Right cardiac atrium (tissue), 5 donors: ENCODE measurements around the gene MCOLN1. TPM values are rescaled to one million over a fixed set of nuclear protein-coding genes. Genes with fewer than 3 reads are reported as not detected.
A peak's percentile ranks its signal among the peaks of the same experiment; 100 is the strongest.

Source experiments
- ATAC-seq, 2 donors: fragments of 200-7000 bp; cut with Tn5 transposase; one replicate each; pipeline versions ENCODE4 v1.8.0 to v1.9.1; 2020; ENCODE audit warnings: moderate library complexity in 2 of 2, mild to moderate bottlenecking in 1 of 2
- DNase-seq, 3 donors: peaks; one replicate each; pipeline ENCODE4 v3.0.0-alpha.2; 2020
- H3K27ac ChIP-seq: one replicate; pipeline ENCODE4 v1.5.1; 2013; ENCODE audit warnings: mild to moderate bottlenecking, low read length, control low read depth, moderate library complexity
- H3K27me3 ChIP-seq: one replicate; pipeline ENCODE4 v1.6.1; 2013; ENCODE audit not compliant: control insufficient read depth, insufficient read depth
- H3K4me1 ChIP-seq: one replicate; pipeline ENCODE4 v1.6.1; 2013; ENCODE audit warnings: low read length; ENCODE audit not compliant: control insufficient read depth, insufficient read depth
- H3K4me3 ChIP-seq: one replicate; pipeline ENCODE4 v1.5.1; 2013; ENCODE audit warnings: low read length, control low read depth
- H3K9me3 ChIP-seq: one replicate; pipeline ENCODE4 v1.6.1; 2013; ENCODE audit warnings: low read length; ENCODE audit not compliant: control insufficient read depth
- WGBS: extraction: QIAGEN DNeasy Blood & Tissue Kit; methylation state at CpG from one replicate; pipeline ENCODE4 v1.1.7; 2013; 5-methylcytosine and 5-hydroxymethylcytosine counted together
- intact Hi-C, 4 donors: fragments of 100-400 bp; cut with DNase I; formaldehyde crosslinking; loops; one replicate each; pipeline versions ENCODE4 v1.11.0 to v1.14.0; 2022 to 2023
- polyA plus RNA-seq: library from polyadenylated mRNA; stranded (reverse); fragments of 200-250 nt; gene quantifications from one replicate; pipeline ENCODE4 v1.2.3, GENCODE V29; 2013
- total RNA-seq, 4 donors: library from RNA; stranded (reverse); fragmentation: NEBNext Ultra II Directional; extraction: Animal tissue kit (Norgen Biotek cat#: 25700); gene quantifications; one replicate each; pipeline ENCODE4 v1.2.1, GENCODE V29; 2021
- donor health status: healthy with polysubstance abuse.
- donor health status: DM: no; HTN: yes; CAD: no.
- donor health status: DM: no; HTN: no; CAD: no.
- donor health status: DM: no; HTN: yes; CAD: no; lungs with severe emphysema.
- donor health status: DM: yes; HTN: yes; CAD: no.

Gene MCOLN1
- total and polyA plus RNA-seq, 5 donors = 19.5 to 24.4 (median 21.3) TPM

- 34% methylated on average over 37 of the region's 37 CpGs for WGBS
- DNase-seq = peak; percentile 74 to 87 (median 77)
These were observed 39.6 kb upstream of the MCOLN1 start for GRCh38 chr19:7482584-7483439.

GRCh38 chr19:7483720-7484201 is 38.7 kb upstream of the MCOLN1 start:
- intact Hi-C loops = no loop called here
- H3K27me3 ChIP-seq = no peaks in the 10 kb centered on the region
- 79% methylated on average over 17 of the region's 17 CpGs for WGBS
- H3K27ac ChIP-seq = no peak overlapping the region
- DNase-seq (peak in 1 of 3 donors; percentile 30), ATAC-seq (peak in 1 of 2 donors; percentile 9)
- peaks cover 2% of the 10 kb centered on the region for H3K4me1 ChIP-seq
- H3K9me3 ChIP-seq = no peaks in the 10 kb centered on the region
- no peak overlapping the region for H3K4me3 ChIP-seq

More at GRCh38 chr19:7482584-7483439, 39.6 kb upstream of the MCOLN1 start:
- ATAC-seq = peak; percentile 49 to 73
- H3K9me3 ChIP-seq = no peaks in the 10 kb centered on the region
- intact Hi-C loops = no loop called here
- H3K4me1 ChIP-seq = peaks cover 2% of the 10 kb centered on the region
- no peak overlapping the region for H3K4me3 ChIP-seq
- H3K27ac ChIP-seq = no peak overlapping the region
- H3K27me3 ChIP-seq = no peaks in the 10 kb centered on the region

GRCh38 chr19:7486923-7487322 is 35.5 kb upstream of the MCOLN1 start:
- intact Hi-C loops = no loop called here
- Histone ChIP-seq H3K4me3 (no peak overlapping the region), H3K27ac (no peak overlapping the region), H3K4me1 (peaks cover 2% of the 10 kb centered on the region), H3K27me3 (no peaks in the 10 kb centered on the region), H3K9me3 (no peaks in the 10 kb centered on the region)
- no peak for DNase-seq
- WGBS = 70% methylated on average over 2 of the region's 2 CpGs
- no peak for ATAC-seq

- ATAC-seq = peak; percentile 96 to 98
- DNase-seq = peak; percentile 93 to 98 (median 98)
- Histone ChIP-seq H3K27ac (peak within 1 kb of the TSS; percentile 78), H3K9me3 (no peaks in the 10 kb centered on the region), H3K27me3 (no peaks in the 10 kb centered on the region), H3K4me3 (peak within 1 kb of the TSS; percentile 64), H3K4me1 (no peaks in the 10 kb centered on the region)
- intact Hi-C loops = no loop called here
- under 1% methylated on average over 49 of the region's 49 CpGs for WGBS
These were observed 33.6 kb upstream of the MCOLN1 start, which contains the start of gene PEX11G for GRCh38 chr19:7488736-7489353. Gene PEX11G (minus strand): TSS chr19:7489035. CDS start chr19:7489010, 25 bp downstream.

- Histone ChIP-seq H3K9me3 (no peaks in the 10 kb centered on the region), H3K27me3 (no peaks in the 10 kb centered on the region), H3K4me1 (peaks cover 2% of the 10 kb centered on the region), H3K4me3 (no peak overlapping the region), H3K27ac (no peak overlapping the region)
- 80% methylated on average over 11 of the region's 11 CpGs for WGBS
- ATAC-seq (no peak), DNase-seq (no peak)
- intact Hi-C loops = no loop called here
These were observed 32.8 kb upstream of the MCOLN1 start for GRCh38 chr19:7489609-7490044.

- Histone ChIP-seq H3K9me3 (no peaks in the 10 kb centered on the region), H3K27ac (no peak overlapping the region), H3K27me3 (no peaks in the 10 kb centered on the region), H3K4me3 (no peak overlapping the region), H3K4me1 (peaks cover 2% of the 10 kb centered on the region)
- DNase-seq (no peak), ATAC-seq (no peak)
- WGBS = 60% methylated on average over 4 of the region's 4 CpGs
- intact Hi-C loops = no loop called here
These were observed 30.3 kb upstream of the MCOLN1 start for GRCh38 chr19:7492142-7492541.

- 66% methylated on average over 11 of the region's 11 CpGs for WGBS
- Histone ChIP-seq H3K27me3 (no peaks in the 10 kb centered on the region), H3K27ac (no peak overlapping the region), H3K4me1 (peaks cover 2% of the 10 kb centered on the region), H3K4me3 (no peak overlapping the region), H3K9me3 (no peaks in the 10 kb centered on the region)
- intact Hi-C loops = no loop called here
- no peak for ATAC-seq
- DNase-seq = no peak
These were observed 29.9 kb upstream of the MCOLN1 start for GRCh38 chr19:7492558-7492957.

- intact Hi-C loops = no loop called here
- Histone ChIP-seq H3K9me3 (no peaks in the 10 kb centered on the region), H3K4me3 (no peak overlapping the region), H3K4me1 (peaks cover 2% of the 10 kb centered on the region), H3K27ac (peak overlapping the region; percentile 90), H3K27me3 (no peaks in the 10 kb centered on the region)
- peak; percentile 75 to 90 for ATAC-seq
- 32% methylated on average over 13 of the region's 13 CpGs for WGBS
- peak; percentile 51 to 89 (median 83) for DNase-seq
These were observed 27.9 kb upstream of the MCOLN1 start for GRCh38 chr19:7494416-7495098.

- Histone ChIP-seq H3K4me1 (peaks cover 2% of the 10 kb centered on the region), H3K9me3 (no peaks in the 10 kb centered on the region), H3K27ac (no peak overlapping the region), H3K27me3 (no peaks in the 10 kb centered on the region), H3K4me3 (no peak overlapping the region)
- WGBS = 54% methylated on average over 7 of the region's 7 CpGs
- no peak for ATAC-seq
- intact Hi-C loops = no loop called here
- DNase-seq = peak in 1 of 3 donors; percentile 10
These were observed 25.1 kb upstream of the MCOLN1 start for GRCh38 chr19:7497292-7497691.

GRCh38 chr19:7500811-7501450 is 21.5 kb upstream of the MCOLN1 start:
- DNase-seq = peak; percentile 57 to 79 (median 76)
- peak; percentile 65 to 70 for ATAC-seq
- Histone ChIP-seq H3K27ac (no peak overlapping the region), H3K4me3 (peak overlapping the region; percentile 6), H3K27me3 (no peaks in the 10 kb centered on the region), H3K9me3 (no peaks in the 10 kb centered on the region), H3K4me1 (no peaks in the 10 kb centered on the region)
- 1% methylated on average over 93 of the region's 93 CpGs for WGBS
- intact Hi-C loops = no loop called here
